NB4 (cell line): ENCODE measurements around the gene SLC9A3.

Experiments
- DNase-seq: peaks from one replicate; pipeline ENCODE4 v3.0.0; 2010; ENCODE audit warnings: low read depth
- H3K4me3 ChIP-seq: one replicate; pipeline ENCODE4 v1.5.1; 2011; ENCODE audit warnings: mild to moderate bottlenecking, low read depth, low read length, moderate library complexity
- MAX ChIP-seq: IDR thresholded peaks from 2 replicates; pipeline ENCODE4 v1.6.1; 2011; ENCODE audit warnings: low read depth, low read length
- MYC ChIP-seq: IDR thresholded peaks from 2 replicates; pipeline ENCODE4 v1.6.1; 2011; ENCODE audit warnings: low read depth, low read length
- POLR2A ChIP-seq: IDR thresholded peaks from 2 replicates; pipeline ENCODE4 v1.6.1; 2011; ENCODE audit warnings: mild to moderate bottlenecking; ENCODE audit not compliant: insufficient read length; ENCODE audit errors: extremely low read depth
- TF ChIP-seq, protein P1 (sequence below): IDR thresholded peaks from one replicate; pipeline ENCODE4 v1.5.1; 2012; ENCODE audit warnings: low read depth, low read length

The SLC9A3 gene

DNA sequence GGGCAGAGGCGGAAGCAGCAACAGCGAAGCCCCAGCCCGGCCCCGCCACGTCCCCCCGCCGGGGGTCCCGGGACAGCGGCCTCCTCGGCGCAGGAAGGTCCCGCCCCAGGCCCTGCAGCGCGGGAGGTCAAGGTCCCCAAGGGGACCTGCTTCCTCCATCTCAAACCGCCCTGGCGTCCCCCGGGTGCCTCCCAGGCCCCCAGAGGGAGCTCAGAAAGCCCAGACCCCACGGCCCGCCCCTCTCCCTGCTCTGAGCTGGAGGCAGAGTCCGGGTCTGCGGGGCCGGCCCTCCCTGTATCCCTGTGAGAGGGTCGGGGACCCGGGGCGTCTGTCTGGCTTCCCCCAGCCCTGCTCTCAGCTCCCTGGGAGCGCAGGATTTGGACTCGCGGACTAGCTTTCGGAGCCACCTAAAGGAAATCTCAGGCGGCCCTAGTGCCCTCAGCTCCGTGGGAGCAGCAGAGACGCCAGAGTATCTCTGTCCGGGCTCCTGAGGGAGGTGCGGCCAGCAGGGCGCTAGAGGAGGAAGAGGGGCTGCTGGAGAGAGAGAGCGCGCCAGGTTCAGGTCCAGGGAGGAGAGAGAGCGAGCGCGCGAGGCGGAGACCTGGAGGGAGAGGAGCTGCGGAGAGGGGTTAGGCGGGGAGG lies 50.6 kb downstream of the SLC9A3 start:
- peak; percentile 87 for DNase-seq
- TF ChIP-seq, protein P1, sequence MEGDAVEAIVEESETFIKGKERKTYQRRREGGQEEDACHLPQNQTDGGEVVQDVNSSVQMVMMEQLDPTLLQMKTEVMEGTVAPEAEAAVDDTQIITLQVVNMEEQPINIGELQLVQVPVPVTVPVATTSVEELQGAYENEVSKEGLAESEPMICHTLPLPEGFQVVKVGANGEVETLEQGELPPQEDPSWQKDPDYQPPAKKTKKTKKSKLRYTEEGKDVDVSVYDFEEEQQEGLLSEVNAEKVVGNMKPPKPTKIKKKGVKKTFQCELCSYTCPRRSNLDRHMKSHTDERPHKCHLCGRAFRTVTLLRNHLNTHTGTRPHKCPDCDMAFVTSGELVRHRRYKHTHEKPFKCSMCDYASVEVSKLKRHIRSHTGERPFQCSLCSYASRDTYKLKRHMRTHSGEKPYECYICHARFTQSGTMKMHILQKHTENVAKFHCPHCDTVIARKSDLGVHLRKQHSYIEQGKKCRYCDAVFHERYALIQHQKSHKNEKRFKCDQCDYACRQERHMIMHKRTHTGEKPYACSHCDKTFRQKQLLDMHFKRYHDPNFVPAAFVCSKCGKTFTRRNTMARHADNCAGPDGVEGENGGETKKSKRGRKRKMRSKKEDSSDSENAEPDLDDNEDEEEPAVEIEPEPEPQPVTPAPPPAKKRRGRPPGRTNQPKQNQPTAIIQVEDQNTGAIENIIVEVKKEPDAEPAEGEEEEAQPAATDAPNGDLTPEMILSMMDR: no peak
- TF ChIP-seq MYC: 0 out of 2 replicates have a peak, but pooled peaks have one; percentile 13

DNA sequence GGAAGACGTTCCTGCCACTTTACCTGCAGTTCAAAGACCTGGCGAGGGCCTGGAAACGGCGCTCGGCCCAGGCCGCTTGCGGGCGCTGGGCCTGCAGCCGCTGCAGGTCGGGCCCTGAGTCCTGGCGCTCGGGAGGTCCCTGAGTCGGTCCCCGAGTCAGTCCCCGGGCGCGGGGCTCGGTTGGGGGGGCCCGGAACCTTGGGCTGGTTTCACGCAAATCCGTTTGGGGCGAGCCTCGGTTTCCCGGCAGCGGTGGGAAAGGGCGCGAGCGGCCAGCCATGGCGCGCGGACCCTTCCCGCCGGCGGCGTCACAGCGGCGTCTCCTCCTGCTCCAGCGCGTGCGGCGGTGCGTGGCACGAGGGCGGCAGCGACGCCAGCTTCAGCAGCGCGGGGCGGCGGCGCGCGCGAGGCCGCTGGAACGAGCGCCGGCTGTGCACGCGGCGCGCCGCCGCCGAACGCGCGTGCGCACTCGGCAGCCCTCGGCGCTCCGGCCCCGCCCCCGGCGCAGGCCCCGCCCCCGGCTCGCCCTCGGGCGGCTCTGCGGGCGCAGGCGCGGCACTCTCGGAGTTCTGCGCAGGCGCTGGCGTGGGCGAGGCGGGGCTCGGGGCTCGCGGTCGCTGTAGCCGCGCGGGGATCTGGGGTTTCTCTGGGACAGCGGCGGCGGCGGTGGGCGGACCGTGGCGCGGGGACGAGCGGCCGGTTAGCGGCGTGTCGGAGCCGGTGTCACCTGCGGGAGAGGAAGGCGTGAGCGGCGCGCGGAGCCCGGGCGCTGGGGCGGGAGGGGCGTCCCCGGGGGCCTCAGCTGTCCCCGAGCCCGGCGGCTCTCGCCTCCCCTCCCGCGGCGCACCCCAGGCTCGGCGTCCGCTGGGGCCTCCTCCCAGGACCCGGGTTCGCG lies 51.3 kb downstream of the SLC9A3 start:
- H3K4me3 ChIP-seq: peak overlapping the region; percentile 81
- TF ChIP-seq MAX (peak; percentile 97), MYC (peak; percentile 99), POLR2A (peak; percentile 96)
- TF ChIP-seq, protein P1: no peak
- peak; percentile 91 for DNase-seq

More for the DNA sequence above, 50.6 kb downstream of the SLC9A3 start:
- peak overlapping the region; percentile 81 for H3K4me3 ChIP-seq

DNA sequence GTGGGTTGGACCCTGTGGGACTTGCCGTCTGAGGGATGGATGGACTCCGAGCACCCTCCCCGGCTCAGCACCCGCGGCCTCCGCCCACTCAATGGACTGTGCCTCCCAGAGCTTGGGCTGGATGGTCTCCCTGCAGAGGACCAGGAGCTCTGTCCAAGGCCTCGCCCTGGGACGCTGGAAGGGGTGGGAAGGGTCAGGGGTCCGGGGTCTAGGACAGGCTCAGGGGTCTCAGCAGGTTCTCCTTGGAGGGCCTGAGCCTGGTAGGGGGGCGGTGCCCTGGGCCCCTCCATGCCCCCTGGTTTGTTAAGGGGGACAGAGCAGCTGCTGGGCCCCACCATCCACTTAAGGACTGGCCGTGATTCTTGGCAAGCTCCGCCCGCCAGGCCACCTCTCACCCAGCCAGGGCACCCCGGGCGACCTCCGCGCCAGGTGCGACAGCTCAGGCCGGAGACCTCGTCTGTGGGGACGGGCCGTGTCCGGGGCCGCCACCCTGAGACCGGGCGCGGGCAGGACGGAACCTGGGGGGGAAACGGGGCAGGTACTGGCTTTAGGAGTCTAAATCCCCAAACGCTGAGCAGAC lies 52.1 kb downstream of the SLC9A3 start:
- DNase-seq: peak; percentile 53
- TF ChIP-seq MAX: 0 out of 2 replicates have a peak, but pooled peaks have one; percentile 3
- TF ChIP-seq POLR2A: peak; percentile 17
- TF ChIP-seq, protein P1: no peak
- TF ChIP-seq MYC: 0 out of 2 replicates have a peak, but pooled peaks have one; percentile 62
- peak overlapping the region; percentile 69 for H3K4me3 ChIP-seq

DNA sequence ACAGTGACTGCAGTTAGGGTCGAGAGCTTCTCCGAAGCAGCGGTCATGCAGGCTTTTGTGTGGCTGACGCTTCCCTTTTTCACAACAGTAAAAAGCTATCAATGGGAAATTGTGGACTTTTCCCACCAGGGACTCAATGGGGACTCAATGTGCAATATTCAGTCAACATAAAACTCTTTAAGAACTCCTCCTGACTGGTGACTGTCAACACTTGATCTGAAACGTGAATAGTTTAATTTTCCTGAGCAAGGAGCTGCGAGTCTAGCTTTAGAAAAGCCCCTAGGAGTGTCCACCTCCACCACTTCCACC lies 52.5 kb downstream of the SLC9A3 start:
- DNase-seq: peak; percentile 62
- peak overlapping the region; percentile 69 for H3K4me3 ChIP-seq

More for the DNA sequence above, 52.5 kb downstream of the SLC9A3 start:
- TF ChIP-seq, protein P1: no peak
- no peak for TF ChIP-seq MYC
- TF ChIP-seq POLR2A: no peak
- TF ChIP-seq MAX: peak; percentile 49; the same call in 1 of the 2 replicates
